Naive B cell (primary cell): ENCODE data around the gene C4orf50. TPM values are rescaled to one million over a fixed set of nuclear protein-coding genes. Genes with fewer than 3 reads are reported as not detected.
"Not testable (repeated sequence)": the region's sequence is repeated elsewhere in the genome, so short reads cannot be mapped to it uniquely, and the experiment has no call there.

Experiments
- ATAC-seq, 2 donors: fragments of 150-1000 bp; cut with Tn5 transposase; 2 replicates each; pipeline ENCODE4 v1.10.0; 2021; ENCODE audit warnings: low read depth in 2 of 2, mild to moderate bottlenecking in 2 of 2, moderate library complexity in 2 of 2
- DNase-seq: peaks from one replicate; pipeline ENCODE4 v3.0.0; 2022
- H3K27ac Mint-ChIP-seq, 6 donors: one replicate each; pipeline ENCODE4 v1.8.0; 2020 to 2022; ENCODE audit warnings: mild to moderate bottlenecking in 6 of 6, mixed read lengths in 6 of 6, moderate library complexity in 5 of 6, inconsistent platforms in 2 of 6
- H3K27me3 Mint-ChIP-seq, 3 donors: one replicate each; pipeline ENCODE4 v1.8.0; 2021 to 2022; ENCODE audit warnings: mixed read lengths in 3 of 3, mild to moderate bottlenecking in 1 of 3
- H3K36me3 Mint-ChIP-seq, 2 donors: one replicate each; pipeline ENCODE4 v1.8.0; 2020 to 2022; ENCODE audit warnings: mixed read lengths in 2 of 2, inconsistent platforms in 1 of 2, mild to moderate bottlenecking in 1 of 2
- H3K4me1 Mint-ChIP-seq, 3 donors: one replicate each; pipeline ENCODE4 v1.8.0; 2020 to 2022; ENCODE audit warnings: mixed read lengths in 3 of 3, inconsistent platforms in 1 of 3, mild to moderate bottlenecking in 1 of 3, moderate library complexity in 1 of 3
- H3K4me3 Mint-ChIP-seq, 8 donors: one replicate each; pipeline ENCODE4 v1.8.0; 2020 to 2022; ENCODE audit warnings: mild to moderate bottlenecking in 8 of 8, mixed read lengths in 8 of 8, moderate library complexity in 8 of 8, inconsistent platforms in 2 of 8
- H3K9me3 Mint-ChIP-seq, 7 donors: one replicate each; pipeline ENCODE4 v1.8.0; 2020 to 2022; ENCODE audit warnings: mixed read lengths in 7 of 7, mild to moderate bottlenecking in 5 of 7, inconsistent platforms in 2 of 7, moderate library complexity in 1 of 7
- polyA plus RNA-seq, 6 donors: library from polyadenylated mRNA; unstranded; fragments of 300-500 nt; fragmentation: Illumina TruSeq; gene quantifications; one replicate each; pipeline ENCODE4 v1.2.3, GENCODE V29; 2021; ENCODE audit warnings: low read depth in 6 of 6

C4orf50 gene
- polyA plus RNA-seq, 6 donors from 2014 or later, result not detected

GRCh38 chr4:5863461-5864113, 154.6 kb downstream of the C4orf50 start:
- peaks cover 17 to 21% (median 19%) of the 10 kb centered on the region in 3 donors for H3K4me1 Mint-ChIP-seq
- H3K27me3 Mint-ChIP-seq, result peaks cover 10 to 28% (median 13%) of the 10 kb centered on the region in 3 donors
- H3K36me3 Mint-ChIP-seq, result no peaks in the 10 kb centered on the region
- H3K9me3 Mint-ChIP-seq, result no peaks in the 10 kb centered on the region
- H3K4me3 Mint-ChIP-seq, result no peak overlapping the region
- ATAC-seq, result no peak
- peak overlapping the region in 1 of 6 donors; percentile 52 for H3K27ac Mint-ChIP-seq
- no peak for DNase-seq

- Mint-ChIP-seq H3K36me3 (no peaks in the 10 kb centered on the region), H3K27me3 (peaks cover 0 to 8% (median 7%) of the 10 kb centered on the region in 3 donors), H3K4me3 (no peak overlapping the region), H3K27ac (no peak overlapping the region), H3K9me3 (no peaks in the 10 kb centered on the region), H3K4me1 (peaks cover 0 to 2% (median 0%) of the 10 kb centered on the region in 3 donors)
- no peak for ATAC-seq
- no peak for DNase-seq
These were observed 160.0 kb downstream of the C4orf50 start for GRCh38 chr4:5858020-5858769.

GRCh38 chr4:5857199-5857598, 161.0 kb downstream of the C4orf50 start:
- Mint-ChIP-seq H3K4me3 (no peak overlapping the region), H3K27ac (no peak overlapping the region), H3K4me1 (peaks cover 0 to 1% (median 0%) of the 10 kb centered on the region in 3 donors), H3K36me3 (no peaks in the 10 kb centered on the region), H3K9me3 (no peaks in the 10 kb centered on the region), H3K27me3 (peaks cover 0 to 5% (median 4%) of the 10 kb centered on the region in 3 donors)
- no peak for DNase-seq
- ATAC-seq, result no peak

- not testable (repeated sequence) for H3K27ac Mint-ChIP-seq, H3K27me3 Mint-ChIP-seq, DNase-seq, H3K9me3 Mint-ChIP-seq, H3K4me1 Mint-ChIP-seq, ATAC-seq, H3K36me3 Mint-ChIP-seq, H3K4me3 Mint-ChIP-seq
These were observed 161.9 kb downstream of the C4orf50 start for GRCh38 chr4:5856362-5856761.

- Mint-ChIP-seq H3K36me3 (no peaks in the 10 kb centered on the region), H3K27ac (no peak overlapping the region), H3K4me3 (no peak overlapping the region), H3K27me3 (peaks cover 3 to 20% (median 15%) of the 10 kb centered on the region in 3 donors), H3K9me3 (no peaks in the 10 kb centered on the region), H3K4me1 (no peaks in the 10 kb centered on the region)
- no peak for DNase-seq
- ATAC-seq, result no peak
These were observed 163.3 kb downstream of the C4orf50 start for GRCh38 chr4:5854929-5855328.

GRCh38 chr4:5852523-5853202, 165.6 kb downstream of the C4orf50 start:
- Mint-ChIP-seq H3K4me1 (no peaks in the 10 kb centered on the region), H3K9me3 (peaks cover 0 to 3% (median 0%) of the 10 kb centered on the region in 7 donors), H3K27me3 (peaks cover 7 to 28% (median 20%) of the 10 kb centered on the region in 3 donors), H3K4me3 (no peak overlapping the region), H3K36me3 (no peaks in the 10 kb centered on the region), H3K27ac (no peak overlapping the region)
- DNase-seq (no peak), ATAC-seq (no peak)

GRCh38 chr4:5851637-5852301, 166.5 kb downstream of the C4orf50 start:
- Mint-ChIP-seq H3K9me3 (peaks cover 0 to 3% (median 0%) of the 10 kb centered on the region in 7 donors), H3K4me1 (no peaks in the 10 kb centered on the region), H3K27ac (no peak overlapping the region), H3K36me3 (no peaks in the 10 kb centered on the region), H3K27me3 (peaks cover 7 to 28% (median 20%) of the 10 kb centered on the region in 3 donors), H3K4me3 (no peak overlapping the region)
- DNase-seq (no peak), ATAC-seq (no peak)

Other genes with a start within 250 kb of the C4orf50 start
- 1 to 10 TPM in 3 of 6 donors, under 1 TPM in 2, not detected in 1; 0.49 to 3.5 (median 1.3) TPM for gene CRMP1, start 125.3 kb downstream of the C4orf50 start, polyA plus RNA-seq
- not detected for gene JAKMIP1, start 182.1 kb upstream of the C4orf50 start, polyA plus RNA-seq